IPS DF 6.9 (cell line): ENCODE results near the gene TUBGCP3.
"Not testable (repeated sequence)": the region's sequence is repeated elsewhere in the genome, so short reads cannot be mapped to it uniquely, and the experiment has no call there.

ENCODE experiments used
- DNase-seq: peaks from one replicate; pipeline ENCODE4 v3.0.0-alpha.2; 2013; ENCODE audit warnings: low read depth, low spot score
- H3K27ac ChIP-seq: one replicate; pipeline ENCODE4 v1.5.1; 2013; ENCODE audit warnings: low read length, control low read depth
- H3K27me3 ChIP-seq: 2 replicates; pipeline ENCODE4 v1.6.1; 2013; ENCODE audit warnings: mild to moderate bottlenecking, low read length; ENCODE audit not compliant: control insufficient read depth, insufficient read depth
- H3K36me3 ChIP-seq: 2 replicates; pipeline ENCODE4 v1.6.1; 2013; ENCODE audit warnings: low read length; ENCODE audit not compliant: control insufficient read depth, insufficient read depth
- H3K4me1 ChIP-seq: 2 replicates; pipeline ENCODE4 v1.6.1; 2013; ENCODE audit warnings: low read length; ENCODE audit not compliant: control insufficient read depth, insufficient read depth
- H3K4me3 ChIP-seq: 2 replicates; pipeline ENCODE4 v1.5.1; 2013; ENCODE audit warnings: mild to moderate bottlenecking, low read length
- H3K9me3 ChIP-seq: 2 replicates; pipeline ENCODE4 v1.6.1; 2013; ENCODE audit warnings: low read length, inconsistent platforms; ENCODE audit not compliant: control insufficient read depth, insufficient read depth
- WGBS: extraction: QIAGEN DNeasy Blood & Tissue Kit; methylation state at CpG from one replicate; pipeline ENCODE4 v1.1.7; 2013; ENCODE audit warnings: mixed read lengths, missing lambda C conversion rate; ENCODE audit not compliant: insufficient read length, insufficient coverage; 5-methylcytosine and 5-hydroxymethylcytosine counted together

TUBGCP3 gene

DNA sequence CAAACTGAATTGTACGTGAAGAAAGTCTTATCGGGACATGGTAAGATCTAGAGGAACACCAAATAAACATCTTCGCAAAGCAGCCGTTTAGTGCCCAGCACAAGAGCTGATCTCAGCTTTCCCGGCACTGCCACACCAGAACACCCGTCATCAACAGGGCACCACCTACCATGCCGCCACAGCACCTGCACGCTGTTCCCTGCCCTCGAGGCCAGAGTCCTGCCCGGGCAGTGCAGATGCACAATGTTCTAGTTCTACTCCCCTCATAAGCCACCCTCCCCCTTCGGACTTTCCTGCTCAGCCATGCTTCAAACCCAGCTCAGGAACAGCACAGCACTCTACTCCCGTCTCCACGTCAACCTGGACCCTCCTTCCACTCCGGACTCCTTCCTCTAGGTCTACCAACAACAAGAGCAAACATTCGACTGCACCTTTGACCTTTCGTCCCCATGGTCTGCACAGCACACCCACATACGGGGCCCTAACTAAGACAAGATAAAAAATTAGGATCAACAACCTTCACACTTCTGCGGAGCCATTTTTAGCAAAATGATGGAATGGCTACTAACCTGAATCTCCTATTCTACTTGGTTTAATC, 25.1 kb downstream of the TUBGCP3 start:
- Histone ChIP-seq H3K4me3 (no peak overlapping the region), H3K27ac (no peak overlapping the region), H3K9me3 (no peaks in the 10 kb centered on the region), H3K27me3 (no peaks in the 10 kb centered on the region), H3K4me1 (no peaks in the 10 kb centered on the region; the same call in 1 of the 2 replicates), H3K36me3 (peaks cover 5% of the 10 kb centered on the region; the same call in 1 of the 2 replicates)
- no CpG with 5 or more reads among the region's 18 CpGs for WGBS
- no peak for DNase-seq

DNA sequence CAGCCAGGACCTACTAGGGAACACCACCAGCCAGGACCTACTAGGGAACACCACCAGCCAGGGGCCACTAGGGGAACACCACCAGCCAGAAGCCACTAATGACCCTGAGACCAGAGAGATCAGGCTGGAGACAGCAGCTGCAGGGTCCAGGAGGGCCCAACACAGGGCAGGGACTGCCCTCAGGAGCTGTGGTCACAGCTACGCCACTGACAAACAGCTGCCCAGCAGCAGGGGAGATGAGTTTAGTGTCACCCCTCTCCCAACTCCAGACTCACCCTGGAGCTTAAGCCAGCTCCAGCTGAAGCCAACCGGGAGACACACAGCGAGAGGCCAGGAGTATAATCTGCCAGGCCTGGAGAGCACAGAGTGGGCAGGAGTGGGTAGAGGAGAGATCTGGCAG, 25.7 kb downstream of the TUBGCP3 start:
- Histone ChIP-seq H3K4me1 (no peaks in the 10 kb centered on the region; the same call in 1 of the 2 replicates), H3K4me3 (no peak overlapping the region), H3K36me3 (no peaks in the 10 kb centered on the region; the same call in 1 of the 2 replicates), H3K27me3 (no peaks in the 10 kb centered on the region), H3K27ac (no peak overlapping the region), H3K9me3 (no peaks in the 10 kb centered on the region)
- no CpG with 5 or more reads among the region's 3 CpGs for WGBS
- no peak for DNase-seq

DNA sequence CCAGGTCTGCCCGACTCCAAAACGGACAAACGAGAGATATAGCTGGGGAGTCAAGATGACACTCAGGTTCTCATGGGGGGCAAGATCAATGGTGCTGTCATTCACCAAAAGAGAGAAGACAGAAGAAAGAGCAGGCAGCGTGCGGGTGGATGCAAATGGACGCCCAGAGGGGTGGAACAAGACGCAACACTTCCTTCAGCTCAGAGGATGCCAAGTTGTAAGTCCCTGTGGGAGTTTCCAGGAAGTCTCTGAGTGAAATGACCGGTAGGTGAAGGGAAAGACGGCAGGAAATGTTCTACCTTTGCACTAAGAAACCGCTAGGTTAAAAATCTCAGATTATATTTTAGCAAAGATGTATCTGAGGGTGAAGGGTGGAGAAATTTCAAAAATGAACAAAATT, 26.5 kb downstream of the TUBGCP3 start:
- Histone ChIP-seq H3K36me3 (no peaks in the 10 kb centered on the region; the same call in 1 of the 2 replicates), H3K4me3 (no peak overlapping the region), H3K4me1 (no peaks in the 10 kb centered on the region; the same call in 1 of the 2 replicates), H3K27ac (no peak overlapping the region), H3K9me3 (no peaks in the 10 kb centered on the region), H3K27me3 (no peaks in the 10 kb centered on the region)
- no peak for DNase-seq
- WGBS = no CpG with 5 or more reads among the region's 10 CpGs

DNA sequence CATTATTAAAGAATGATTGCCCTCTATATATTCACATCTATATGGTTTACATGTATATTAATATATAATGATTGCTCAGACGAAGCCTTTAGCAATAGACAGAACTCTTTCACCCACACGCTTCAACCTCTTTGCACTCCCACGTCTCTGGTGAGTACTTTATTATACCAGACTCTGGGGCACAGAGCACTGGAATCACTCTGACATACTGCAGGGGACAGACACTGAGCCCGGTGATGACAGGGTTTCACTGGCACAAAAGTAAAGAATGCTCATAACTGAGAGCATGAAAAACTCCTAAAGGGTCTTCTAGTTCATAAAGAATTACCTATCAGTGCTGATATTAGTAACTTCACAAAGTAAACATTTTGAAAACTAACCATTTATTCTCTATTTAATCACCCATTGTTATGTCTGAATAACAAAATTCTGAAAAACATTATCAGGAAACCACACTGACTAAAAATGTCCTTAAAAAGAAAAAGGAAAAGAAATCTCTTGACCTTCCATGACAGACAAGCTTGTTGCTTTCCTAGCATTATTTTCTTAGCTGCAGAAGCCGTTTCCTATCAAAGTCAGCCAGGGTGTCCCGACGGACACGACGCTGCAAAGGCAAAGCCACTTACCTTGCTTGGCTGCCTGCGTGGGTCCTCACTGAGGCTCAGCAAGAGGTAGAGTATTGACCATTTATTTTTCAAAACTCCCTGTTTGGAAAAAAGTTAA, 29.1 kb downstream of the TUBGCP3 start:
- Histone ChIP-seq H3K27me3 (no peaks in the 10 kb centered on the region), H3K4me3 (no peak overlapping the region), H3K4me1 (no peaks in the 10 kb centered on the region; the same call in 1 of the 2 replicates), H3K27ac (no peak overlapping the region), H3K36me3 (peaks cover 15% of the 10 kb centered on the region; the same call in 1 of the 2 replicates), H3K9me3 (no peaks in the 10 kb centered on the region)
- DNase-seq = no peak
- WGBS = no CpG with 5 or more reads among the region's 10 CpGs

DNA sequence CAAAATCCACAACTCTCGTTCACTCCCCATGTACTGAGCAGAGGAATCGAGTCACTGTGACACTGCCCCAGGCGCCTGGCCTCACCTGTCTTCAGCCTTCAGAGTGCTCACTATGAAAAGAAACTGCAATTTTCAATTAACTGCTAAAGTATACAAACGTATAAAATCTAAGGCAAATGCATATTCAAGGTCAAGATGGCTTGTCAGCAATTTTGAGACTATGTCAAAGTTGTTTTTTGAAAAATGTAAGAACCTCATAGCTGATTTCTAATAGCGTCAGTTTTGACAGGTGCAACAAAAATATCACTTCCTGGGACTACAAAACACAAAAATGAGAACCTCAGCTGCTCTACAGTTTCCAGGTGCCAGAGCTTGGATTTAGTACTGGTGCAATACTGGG, 31.4 kb downstream of the TUBGCP3 start:
- no peak overlapping the region for H3K27ac ChIP-seq
- H3K9me3 ChIP-seq = no peaks in the 10 kb centered on the region
- no peak overlapping the region for H3K4me3 ChIP-seq
- 100% methylated on average over 2 of the region's 5 CpGs for WGBS
- no peaks in the 10 kb centered on the region; the same call in 1 of the 2 replicates for H3K4me1 ChIP-seq
- H3K36me3 ChIP-seq = peaks cover 23% of the 10 kb centered on the region; the same call in 1 of the 2 replicates
- no peaks in the 10 kb centered on the region for H3K27me3 ChIP-seq
- no peak for DNase-seq

DNA sequence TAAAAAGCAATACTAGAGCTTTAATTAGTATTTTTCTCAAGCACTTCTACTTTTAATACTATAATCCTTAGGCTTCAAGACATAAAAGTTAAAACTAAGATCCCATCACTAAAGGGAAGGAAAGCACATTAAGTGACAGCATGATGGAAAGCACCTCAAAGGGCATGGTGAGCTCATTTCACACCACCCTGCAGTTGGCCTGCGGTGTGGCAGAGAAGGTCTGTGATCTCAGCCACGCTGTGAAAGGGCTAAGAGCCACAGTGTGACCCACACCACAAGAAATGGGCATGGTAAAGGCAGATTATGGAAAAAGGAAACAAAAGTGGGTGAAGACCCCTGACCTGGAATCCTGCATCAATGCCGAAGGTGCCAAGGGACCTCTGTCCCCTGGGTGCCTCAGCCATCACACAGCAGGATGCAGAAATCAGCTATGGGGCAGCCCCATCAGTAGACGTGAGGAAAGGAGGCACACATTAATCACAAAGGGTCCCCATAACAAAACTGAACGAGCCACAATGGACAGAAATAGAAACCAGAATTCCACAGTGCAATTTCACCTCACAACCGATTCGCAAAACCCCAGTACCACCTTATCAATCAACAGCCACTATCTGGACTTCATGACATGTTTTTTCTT, 33.6 kb downstream of the TUBGCP3 start:
- Histone ChIP-seq H3K4me1 (no peaks in the 10 kb centered on the region), H3K36me3 (peaks cover 23% of the 10 kb centered on the region; the same call in 1 of the 2 replicates), H3K4me3 (no peak overlapping the region), H3K27me3 (no peaks in the 10 kb centered on the region), H3K9me3 (no peaks in the 10 kb centered on the region), H3K27ac (no peak overlapping the region)
- no peak for DNase-seq
- WGBS = no CpG with 5 or more reads among the region's 7 CpGs

DNA sequence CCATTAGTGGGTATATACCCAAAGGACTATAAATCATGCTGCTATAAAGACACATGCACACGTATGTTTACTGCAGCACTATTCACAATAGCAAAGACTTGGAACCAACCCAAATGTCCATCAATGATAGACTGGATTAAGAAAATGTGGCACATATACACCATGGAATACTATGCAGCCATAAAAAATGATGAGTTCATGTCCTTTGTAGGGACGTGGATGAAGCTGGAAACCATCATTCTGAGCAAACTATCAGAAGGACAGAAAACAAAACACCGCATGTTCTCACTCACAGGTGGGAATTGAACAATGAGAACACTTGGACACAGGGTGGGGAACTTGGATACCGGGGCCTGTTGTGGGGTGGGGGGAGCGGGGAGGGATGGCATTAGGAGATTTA, 39.0 kb downstream of the TUBGCP3 start:
- H3K4me1 ChIP-seq, H3K4me3 ChIP-seq, H3K9me3 ChIP-seq, H3K27ac ChIP-seq, DNase-seq, H3K27me3 ChIP-seq: not testable (repeated sequence)
- H3K36me3 ChIP-seq = peaks cover 25% of the 10 kb centered on the region
- WGBS = no CpG with 5 or more reads among the region's 5 CpGs

DNA sequence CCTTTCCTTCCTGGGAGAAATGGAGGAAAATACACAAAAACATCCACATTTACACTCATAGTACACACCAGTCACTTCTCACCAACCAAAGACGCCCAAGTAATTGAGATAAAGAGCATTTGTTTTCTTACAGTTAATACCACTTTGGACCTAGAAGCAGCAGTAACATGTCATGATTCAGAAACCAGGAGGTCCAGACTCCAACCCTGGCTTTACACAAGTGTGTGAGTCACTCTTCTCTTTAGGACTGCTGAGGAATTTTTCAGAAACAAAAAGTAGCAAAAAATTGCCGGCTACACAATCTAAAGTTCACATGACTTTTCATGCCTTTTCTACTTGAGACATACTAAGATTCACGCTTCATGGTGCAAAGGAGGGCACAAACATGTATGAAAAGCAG, 42.1 kb downstream of the TUBGCP3 start:
- no peak overlapping the region for H3K4me3 ChIP-seq
- DNase-seq = no peak
- no peaks in the 10 kb centered on the region for H3K27me3 ChIP-seq
- no peaks in the 10 kb centered on the region for H3K4me1 ChIP-seq
- no peaks in the 10 kb centered on the region for H3K9me3 ChIP-seq
- no peak overlapping the region for H3K27ac ChIP-seq
- H3K36me3 ChIP-seq = peaks cover 17% of the 10 kb centered on the region
- WGBS = no CpG with 5 or more reads among the region's 3 CpGs

DNA sequence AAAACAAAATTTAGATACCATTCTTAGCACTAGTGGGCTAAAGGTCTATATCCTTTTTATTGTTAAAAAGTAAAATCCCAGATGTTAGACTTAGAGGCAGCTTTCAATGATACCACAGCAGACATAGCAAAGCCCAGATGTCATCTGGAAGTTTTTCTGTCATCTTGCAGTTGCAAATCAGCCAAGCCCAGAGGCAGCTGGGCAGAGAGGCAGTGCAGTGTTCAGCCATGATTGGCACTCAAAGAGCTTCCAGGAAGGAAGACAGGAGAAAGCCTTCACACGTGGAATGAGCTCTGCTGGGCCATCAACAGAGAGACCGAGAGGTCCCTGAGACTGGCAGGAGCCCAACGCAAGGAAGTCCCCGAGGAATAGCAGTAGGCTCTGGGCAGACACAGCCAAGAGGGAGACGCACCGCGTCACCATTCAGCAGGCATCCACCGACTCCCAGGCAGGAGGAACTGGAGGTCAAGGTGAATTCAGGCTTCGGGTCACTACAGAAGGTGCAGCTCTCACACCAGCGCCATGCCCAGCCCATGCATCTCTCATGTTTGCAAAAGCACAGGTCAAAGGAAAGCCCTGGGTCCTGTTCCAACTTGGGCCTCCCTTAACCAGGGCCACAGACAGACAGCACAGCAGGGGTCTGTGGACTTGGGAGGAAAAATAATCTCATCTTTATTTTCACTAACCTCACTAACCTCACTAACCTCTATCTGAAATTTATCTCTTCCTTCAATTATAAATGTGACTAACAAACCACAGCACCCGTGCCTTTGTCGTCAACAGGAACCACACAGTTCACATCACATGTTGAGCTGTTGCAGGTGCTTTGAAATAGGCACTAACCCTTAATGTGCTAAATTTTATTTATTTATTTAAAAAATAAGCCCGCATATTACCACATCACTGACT, 54.9 kb downstream of the TUBGCP3 start:
- Histone ChIP-seq H3K9me3 (no peaks in the 10 kb centered on the region), H3K36me3 (no peaks in the 10 kb centered on the region), H3K4me1 (no peaks in the 10 kb centered on the region), H3K4me3 (no peak overlapping the region), H3K27me3 (no peaks in the 10 kb centered on the region), H3K27ac (no peak overlapping the region)
- DNase-seq = no peak
- WGBS = no CpG with 5 or more reads among the region's 13 CpGs

DNA sequence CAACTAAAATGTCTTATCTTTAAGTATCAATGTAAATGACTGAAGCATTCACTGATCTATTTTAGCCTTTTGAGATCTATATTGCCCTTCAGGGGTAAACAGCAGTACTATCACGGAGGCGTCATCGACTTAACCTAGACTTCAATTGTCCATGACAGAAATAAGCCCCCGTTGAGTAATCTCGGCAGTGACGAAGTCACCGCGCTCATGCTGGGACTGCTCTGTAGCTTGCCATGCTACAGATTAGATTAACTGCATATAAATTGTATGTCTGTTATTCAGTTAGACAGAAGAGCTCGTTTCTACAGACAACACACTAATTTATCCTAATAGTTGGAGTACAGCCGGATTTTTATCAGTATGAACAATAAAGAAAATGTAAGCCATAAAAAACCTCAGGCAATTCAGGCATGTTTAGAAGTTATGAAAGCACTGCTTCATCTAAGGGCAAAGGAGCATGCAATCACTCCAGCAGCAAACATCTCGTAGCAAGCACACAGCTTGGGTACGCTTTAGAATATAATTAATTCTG, 56.6 kb downstream of the TUBGCP3 start:
- Histone ChIP-seq H3K9me3 (no peaks in the 10 kb centered on the region), H3K36me3 (no peaks in the 10 kb centered on the region; the same call in 1 of the 2 replicates), H3K4me3 (no peak overlapping the region), H3K27me3 (no peaks in the 10 kb centered on the region), H3K4me1 (no peaks in the 10 kb centered on the region), H3K27ac (no peak overlapping the region)
- WGBS = no CpG with 5 or more reads among the region's 12 CpGs
- DNase-seq = no peak
